GM12878 (cell line): ENCODE data around the gene FAM221B. TPM values are rescaled to one million over a fixed set of nuclear protein-coding genes. Genes with fewer than 3 reads are reported as not detected.
A peak's percentile ranks its signal among the peaks of the same experiment; 100 is the strongest.

Experiments
- ATAC-seq: fragments of 200-7000 bp; cut with Tn5 transposase; 3 replicates; pipeline ENCODE4 v1.9.1; 2020; ENCODE audit warnings: mild to moderate bottlenecking, moderate library complexity
- BruUV-seq: library from RNA; stranded (reverse); fragments of 400-500 nt; replicated peaks from 2 replicates; lab custom pipeline; 2021; lab: Mats Ljungman, UMichigan
- CTCF ChIA-PET: fragments of 300-600 bp; sonication (Branson Sonifier 250); formaldehyde crosslinking; extraction: SDS; loops from one replicate; lab custom pipeline; 2021; ENCODE audit warnings: inconsistent platforms; lab: Yijun Ruan, JAX
- POLR2A ChIA-PET: fragments of 350-600 bp; formaldehyde crosslinking; extraction: SDS; loops from one replicate; lab custom pipeline; 2021; ENCODE audit warnings: inconsistent platforms; lab: Charles Lee
- RAD21 ChIA-PET: fragments of 300-600 bp; sonication (Branson Sonifier 250); formaldehyde crosslinking; loops from one replicate; lab custom pipeline; 2023; ENCODE audit warnings: antibody characterized with exemption; ENCODE audit not compliant: unreplicated experiment; lab: Charles Lee
- SMC1A ChIA-PET: fragments of 300-600 bp; sonication (Branson Sonifier 250); formaldehyde crosslinking; loops from one replicate; lab custom pipeline; 2023; ENCODE audit not compliant: unreplicated experiment, uncharacterized antibody; lab: Charles Lee
- DNase-seq: peaks from one replicate; pipeline ENCODE4 v3.0.0-alpha.2; 2011; ENCODE audit warnings: low read depth, low spot score
- FAIRE-seq: peaks from 3 replicates; lab custom pipeline; 2011; peaks lifted over from hg19 to GRCh38; lab: Jason Lieb, UNC
- H2AFZ ChIP-seq: 2 replicates; pipeline ENCODE4 v1.6.0; 2011; ENCODE audit warnings: low read depth, low read length, control low read depth; ENCODE audit not compliant: control insufficient read depth
- H3K27ac ChIP-seq: 2 replicates; pipeline ENCODE4 v1.5.1; 2011; ENCODE audit warnings: control low read depth; ENCODE audit not compliant: control insufficient read depth, insufficient read depth
- H3K27me3 ChIP-seq, 2 experiments: replicated peaks in 1 of 2; 2 replicates each; pipeline versions ENCODE4 v1.6.0 to v1.6.1; 2011; ENCODE audit warnings: low read length in 1 of 2; ENCODE audit not compliant: control insufficient read depth in 2 of 2, insufficient read depth in 2 of 2
- H3K36me3 ChIP-seq, 2 experiments: 2 replicates each; pipeline ENCODE4 v1.5.1; 2011; ENCODE audit warnings: low read length in 1 of 2; ENCODE audit not compliant: control insufficient read depth in 2 of 2, insufficient read depth in 2 of 2
- H3K4me1 ChIP-seq: 2 replicates; pipeline ENCODE4 v1.6.1; 2011; ENCODE audit warnings: mild to moderate bottlenecking, low read length, moderate library complexity, mixed read lengths; ENCODE audit not compliant: control insufficient read depth, insufficient read depth
- H3K4me2 ChIP-seq: 2 replicates; pipeline ENCODE4 v1.6.0; 2011; ENCODE audit warnings: control low read depth; ENCODE audit not compliant: control insufficient read depth, insufficient read depth
- H3K4me3 ChIP-seq: fragments of 200-600 bp; sonication (generic); 2 replicates; pipeline ENCODE4 v1.5.1; 2016
- H3K79me2 ChIP-seq: 2 replicates; pipeline ENCODE4 v1.6.0; 2011; ENCODE audit warnings: low read length; ENCODE audit not compliant: control insufficient read depth, insufficient read depth
- H3K9ac ChIP-seq: 2 replicates; pipeline ENCODE4 v1.8.0; 2011; ENCODE audit warnings: low read length, control low read depth, mixed read lengths; ENCODE audit not compliant: control insufficient read depth, insufficient read depth
- H3K9me3 ChIP-seq: replicated peaks from 3 replicates; pipeline ENCODE4 v1.5.1; 2011; ENCODE audit warnings: mild to moderate bottlenecking, low read length; ENCODE audit not compliant: control insufficient read depth, insufficient read depth
- H4K20me1 ChIP-seq: 2 replicates; pipeline ENCODE4 v1.6.0; 2011; ENCODE audit not compliant: control insufficient read depth, insufficient read depth
- ATF7 ChIP-seq: fragments of 450-650 bp; IDR thresholded peaks from 2 replicates; pipeline ENCODE4 v1.6.1; 2016; ENCODE audit warnings: low read depth, mild to moderate bottlenecking
- POLR2A ChIP-seq: IDR thresholded peaks from 2 replicates; pipeline ENCODE4 v1.6.1; 2011; ENCODE audit warnings: low read depth, mild to moderate bottlenecking, low read length
- POU2F2 ChIP-seq: IDR thresholded peaks from 3 replicates; pipeline ENCODE4 v1.6.1; 2011; ENCODE audit warnings: low read depth, mild to moderate bottlenecking, low read length, borderline replicate concordance
- SMAD1 ChIP-seq: fragments of 450-650 bp; IDR thresholded peaks from 2 replicates; pipeline ENCODE4 v1.6.1; 2018; ENCODE audit warnings: mild to moderate bottlenecking, low read depth; ENCODE audit not compliant: partially characterized antibody
- SP1 ChIP-seq: IDR thresholded peaks from one replicate; pipeline ENCODE4 v1.6.1; 2011; ENCODE audit warnings: low read depth, low read length
- TBL1XR1 ChIP-seq: IDR thresholded peaks from 2 replicates; pipeline ENCODE4 v1.6.1; 2012; ENCODE audit warnings: low read depth, low read length, improper control_type of control experiment
- ZBED1 ChIP-seq: IDR thresholded peaks from 2 replicates; pipeline ENCODE4 v1.6.1; 2016; ENCODE audit warnings: borderline replicate concordance
- ZNF24 ChIP-seq: fragments of 450-650 bp; IDR thresholded peaks from 2 replicates; pipeline ENCODE4 v1.6.1; 2017; ENCODE audit warnings: antibody characterized with exemption, mild to moderate bottlenecking
- WGBS: methylation state at CpG from one replicate; pipeline ENCODE4 v1.1.6; 2016; ENCODE audit warnings: low lambda C conversion rate; ENCODE audit not compliant: insufficient replicate concordance, insufficient coverage; ENCODE audit errors: missing lambda C conversion rate; 5-methylcytosine and 5-hydroxymethylcytosine counted together
- in situ Hi-C: fragments of 300-500 bp; cut with MboI; formaldehyde crosslinking; loops from 9 replicates; pipeline ENCODE4 v1.14.3; 2018; ENCODE audit warnings: mixed read lengths
- intact Hi-C: fragments of 100-400 bp; cut with micrococcal nuclease; formaldehyde crosslinking; loops from one replicate; pipeline ENCODE4 v1.14.2; 2022; ENCODE audit not compliant: unreplicated experiment
- polyA plus RNA-seq, 11 experiments: library from polyadenylated mRNA; depleted of rRNA in 4 of 11; unstranded in 6 of 11; stranded (reverse) in 5 of 11; fragments of >200 nt; fragmentation: Nextera tagmentation in 4 of 11; fragmentation: Illumina TruSeq in 1 of 11; extraction: Ambion mirVana in 4 of 11; extraction: Trizol in 1 of 11; gene quantifications; 1 replicate in 1 of 11; 2 replicates in 10 of 11; pipeline versions ENCODE4 v1.2.1 to v1.2.3, GENCODE V29; 2011 to 2016; ENCODE audit warnings: inconsistent platforms in 2 of 11, missing spikeins in 2 of 11, low read depth in 1 of 11
- total RNA-seq, 4 experiments: library from RNA; depleted of rRNA in 3 of 4; stranded (reverse); fragments of >200 nt in 3 of 4; fragmentation: Illumina TruSeq in 1 of 4; extraction: Trizol in 1 of 4; gene quantifications; 2 replicates each; pipeline versions ENCODE4 v1.2.1 to v1.2.3, GENCODE V29; 2013 to 2021
- TF ChIP-seq, protein P1 (sequence below): fragments of 450-650 bp; IDR thresholded peaks from 2 replicates; pipeline ENCODE4 v1.6.1; 2016; ENCODE audit warnings: mild to moderate bottlenecking
- TF ChIP-seq, protein P2 (sequence below): fragments of 450-650 bp; IDR thresholded peaks from 2 replicates; pipeline ENCODE4 v1.6.1; 2017; ENCODE audit warnings: low read depth, mild to moderate bottlenecking, moderate library complexity
- TF ChIP-seq, protein P3 (sequence below): IDR thresholded peaks from 2 replicates; pipeline ENCODE4 v1.6.1; 2012; ENCODE audit warnings: low read depth, low read length, improper control_type of control experiment

Gene FAM221B
- total and polyA plus RNA-seq, 10 of the 15 experiments (the other 5 are each of a cell fraction or from before 2014, with no cell fraction given), result 0.02 to 0.12 (median 0.04) TPM; not detected in 5

DNA sequence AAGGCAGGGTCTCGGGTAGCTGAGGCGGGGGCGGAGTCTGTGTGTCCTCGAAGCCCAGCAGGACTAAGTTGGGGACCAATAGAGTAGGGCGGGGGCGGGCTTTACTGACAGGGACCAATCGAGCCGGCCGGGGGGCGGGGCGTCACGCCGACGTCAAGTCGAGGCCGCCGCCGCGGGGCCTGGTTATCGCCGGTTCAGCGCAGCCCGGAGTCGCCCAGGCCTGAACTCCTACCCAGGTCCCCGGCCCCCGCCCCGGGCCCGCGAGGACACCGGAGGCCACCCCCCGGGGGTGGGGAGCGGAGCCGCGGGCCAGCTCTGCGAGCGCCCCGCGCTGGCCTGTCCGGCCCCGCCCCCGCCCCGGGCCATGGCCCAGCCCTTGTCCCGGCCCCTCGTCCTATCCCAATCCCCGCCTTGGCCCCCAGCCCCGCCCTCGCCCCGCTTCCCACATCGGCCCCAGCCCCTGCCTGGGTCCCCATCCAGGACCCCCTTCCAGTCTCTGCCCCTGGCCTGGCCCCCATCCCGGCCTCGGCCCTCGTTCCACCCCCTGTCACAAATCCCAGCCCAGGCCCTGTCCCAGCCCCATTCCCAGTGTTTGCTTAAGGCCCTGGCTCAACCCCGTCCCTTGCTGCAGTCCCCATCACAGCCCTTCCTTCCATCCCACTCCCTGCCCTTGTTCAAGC, 692 bp upstream of the FAM221B start, which contains the start of gene TMEM8B (continued):
- no peak for TF ChIP-seq SMAD1
- TF ChIP-seq, protein P1, sequence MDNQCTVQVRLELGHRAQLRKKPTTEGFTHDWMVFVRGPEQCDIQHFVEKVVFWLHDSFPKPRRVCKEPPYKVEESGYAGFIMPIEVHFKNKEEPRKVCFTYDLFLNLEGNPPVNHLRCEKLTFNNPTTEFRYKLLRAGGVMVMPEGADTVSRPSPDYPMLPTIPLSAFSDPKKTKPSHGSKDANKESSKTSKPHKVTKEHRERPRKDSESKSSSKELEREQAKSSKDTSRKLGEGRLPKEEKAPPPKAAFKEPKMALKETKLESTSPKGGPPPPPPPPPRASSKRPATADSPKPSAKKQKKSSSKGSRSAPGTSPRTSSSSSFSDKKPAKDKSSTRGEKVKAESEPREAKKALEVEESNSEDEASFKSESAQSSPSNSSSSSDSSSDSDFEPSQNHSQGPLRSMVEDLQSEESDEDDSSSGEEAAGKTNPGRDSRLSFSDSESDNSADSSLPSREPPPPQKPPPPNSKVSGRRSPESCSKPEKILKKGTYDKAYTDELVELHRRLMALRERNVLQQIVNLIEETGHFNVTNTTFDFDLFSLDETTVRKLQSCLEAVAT, result no peak
- TF ChIP-seq, protein P2, sequence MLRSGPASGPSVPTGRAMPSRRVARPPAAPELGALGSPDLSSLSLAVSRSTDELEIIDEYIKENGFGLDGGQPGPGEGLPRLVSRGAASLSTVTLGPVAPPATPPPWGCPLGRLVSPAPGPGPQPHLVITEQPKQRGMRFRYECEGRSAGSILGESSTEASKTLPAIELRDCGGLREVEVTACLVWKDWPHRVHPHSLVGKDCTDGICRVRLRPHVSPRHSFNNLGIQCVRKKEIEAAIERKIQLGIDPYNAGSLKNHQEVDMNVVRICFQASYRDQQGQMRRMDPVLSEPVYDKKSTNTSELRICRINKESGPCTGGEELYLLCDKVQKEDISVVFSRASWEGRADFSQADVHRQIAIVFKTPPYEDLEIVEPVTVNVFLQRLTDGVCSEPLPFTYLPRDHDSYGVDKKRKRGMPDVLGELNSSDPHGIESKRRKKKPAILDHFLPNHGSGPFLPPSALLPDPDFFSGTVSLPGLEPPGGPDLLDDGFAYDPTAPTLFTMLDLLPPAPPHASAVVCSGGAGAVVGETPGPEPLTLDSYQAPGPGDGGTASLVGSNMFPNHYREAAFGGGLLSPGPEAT, result no peak
- TF ChIP-seq POLR2A, result peak; percentile 76
- TF ChIP-seq TBL1XR1, result no peak
- no peak for TF ChIP-seq POU2F2
- no peak for TF ChIP-seq ZNF24
- TF ChIP-seq SP1, result peak; percentile 82
- TF ChIP-seq ZBED1, result no peak

DNA sequence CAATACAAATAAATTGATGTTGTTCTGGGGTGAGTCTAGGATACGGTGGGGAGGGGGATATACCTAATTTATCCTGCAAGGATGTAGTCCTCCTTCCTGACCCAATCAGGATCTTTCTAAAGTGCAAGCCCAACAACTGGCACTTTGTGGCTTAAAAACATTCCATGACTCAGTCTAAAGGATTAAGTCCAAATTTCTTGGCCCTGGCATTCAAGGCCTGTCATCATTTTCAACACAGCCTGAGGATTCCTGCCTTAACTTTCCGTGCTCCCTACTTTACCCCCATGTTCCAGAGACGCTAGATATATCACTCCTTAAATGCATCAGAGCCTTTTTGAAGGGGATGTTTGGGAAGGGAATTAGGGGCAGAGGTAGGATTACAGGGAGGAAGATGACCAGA, 1.0 kb downstream of the FAM221B start:
- ChIA-PET RAD21 (interaction anchor here (4.3 kb wide), 1 partner anchor 52 kb away, joined by 138 read pairs; no protein-coding TSS in a partner anchor), POLR2A (interaction anchor here (0.7 kb wide), 1 partner anchor 69 kb away, joined by 5 read pairs; no protein-coding TSS in a partner anchor), SMC1A (interaction anchor here (0.6 to 5.0 kb wide), 5 partner anchors 15 to 132 kb away, joined by 3 to 117 read pairs (median 26); partner anchors contain the start of genes HINT2 and SPAG8), CTCF (interaction anchor here (0.5 to 6.7 kb wide), 14 partner anchors 8 to 118 kb away, joined by 3 to 292 read pairs (median 14); partner anchors contain the start of genes HINT2 and SPAG8)
- Histone ChIP-seq H3K27me3 (no peaks in the 10 kb centered on the region), H3K79me2 (no peaks in the 10 kb centered on the region; the same call in 1 of the 2 replicates), H3K36me3 (no peaks in the 10 kb centered on the region), H3K9ac (no peak overlapping the region), H3K9me3 (no peaks in the 10 kb centered on the region), H4K20me1 (no peaks in the 10 kb centered on the region), H3K4me2 (no peak overlapping the region), H2AFZ (no peak overlapping the region), H3K4me3 (no peak overlapping the region), H3K4me1 (peaks cover 3% of the 10 kb centered on the region), H3K27ac (no peak overlapping the region)
- intact Hi-C loops (loop anchor here (10.0 kb wide), 1 partner anchor 173 kb away; the partner anchor contains the start of genes CCDC107, RMRP and SIT1), in situ Hi-C loops (loop anchor here (5.0 kb wide), 1 partner anchor 50 kb away; no protein-coding TSS in a partner anchor)
- DNase-seq, result no peak
- FAIRE-seq, result no peak
- WGBS, result 61% methylated on average over 3 of the region's 3 CpGs
- no peak for ATAC-seq
- BruUV-seq, result no TSS peak
- no peak for TF ChIP-seq ATF7
- TF ChIP-seq, protein P3, sequence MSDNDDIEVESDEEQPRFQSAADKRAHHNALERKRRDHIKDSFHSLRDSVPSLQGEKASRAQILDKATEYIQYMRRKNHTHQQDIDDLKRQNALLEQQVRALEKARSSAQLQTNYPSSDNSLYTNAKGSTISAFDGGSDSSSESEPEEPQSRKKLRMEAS, result no peak
